IMR-90 (cell line): ENCODE data around the gene NCS1. TPM values are rescaled to one million over a fixed set of nuclear protein-coding genes. Genes with fewer than 3 reads are reported as not detected.
A peak's percentile ranks its signal among the peaks of the same experiment; 100 is the strongest.

ENCODE experiments used
- ATAC-seq: fragments of 200-7000 bp; cut with Tn5 transposase; 2 replicates; pipeline ENCODE4 v1.9.1; 2020; ENCODE audit warnings: low read depth, mild to moderate bottlenecking, moderate library complexity
- BruUV-seq: library from RNA; stranded (reverse); fragments of 400-500 nt; replicated peaks from 2 replicates; lab custom pipeline; 2021; lab: Mats Ljungman, UMichigan
- CTCF ChIA-PET: fragments of 300-600 bp; formaldehyde crosslinking; extraction: SDS; loops from one replicate; lab custom pipeline; 2021; ENCODE audit warnings: antibody characterized with exemption; lab: Yijun Ruan, JAX
- POLR2A ChIA-PET: fragments of 300-600 bp; sonication (Branson Sonifier 250); formaldehyde crosslinking; loops from one replicate; lab custom pipeline; 2022; ENCODE audit warnings: antibody characterized with exemption; ENCODE audit not compliant: unreplicated experiment; lab: Charles Lee
- DNase-seq: peaks from one replicate; pipeline ENCODE4 v3.0.0; 2013
- H2AFZ ChIP-seq: replicated peaks from 2 replicates; pipeline ENCODE3; 2013; ENCODE audit warnings: low read length, mild to moderate bottlenecking; ENCODE audit not compliant: poor library complexity
- H2AK5ac ChIP-seq: 2 replicates; pipeline ENCODE4 v1.6.1; 2013; ENCODE audit warnings: low read depth, low read length, inconsistent platforms
- H2AK9ac ChIP-seq: replicated peaks from 2 replicates; pipeline ENCODE3; 2013; ENCODE audit warnings: mild to moderate bottlenecking, low read depth, low read length, moderate library complexity; ENCODE audit not compliant: poor library complexity
- H2BK120ac ChIP-seq: 2 replicates; pipeline ENCODE4 v1.6.1; 2013; ENCODE audit warnings: low read depth, low read length, inconsistent platforms
- H2BK15ac ChIP-seq: 3 replicates; pipeline ENCODE4 v1.6.1; 2013; ENCODE audit warnings: low read depth, low read length, inconsistent platforms
- H2BK20ac ChIP-seq: 2 replicates; pipeline ENCODE4 v1.6.1; 2013; ENCODE audit warnings: low read depth, mild to moderate bottlenecking, inconsistent platforms, low read length, moderate library complexity
- H2BK5ac ChIP-seq: 2 replicates; pipeline ENCODE4 v1.6.1; 2013; ENCODE audit warnings: mild to moderate bottlenecking, low read depth, low read length, inconsistent platforms; ENCODE audit not compliant: poor library complexity, severe bottlenecking
- H3K14ac ChIP-seq: replicated peaks from 2 replicates; pipeline ENCODE4 v1.6.1; 2013; ENCODE audit warnings: low read depth, low read length, inconsistent platforms
- H3K18ac ChIP-seq: 2 replicates; pipeline ENCODE4 v1.6.1; 2013; ENCODE audit warnings: low read depth, low read length, control low read depth
- H3K23ac ChIP-seq: 2 replicates; pipeline ENCODE4 v1.6.1; 2013; ENCODE audit warnings: low read depth, low read length, inconsistent platforms
- H3K27ac ChIP-seq: 2 replicates; pipeline ENCODE4 v1.5.1; 2013; ENCODE audit warnings: mild to moderate bottlenecking, control low read depth, low read length; ENCODE audit not compliant: insufficient read depth
- H3K27me3 ChIP-seq: 2 replicates; pipeline ENCODE4 v1.6.1; 2013; ENCODE audit warnings: low read length; ENCODE audit not compliant: control insufficient read depth, insufficient read depth
- H3K36me3 ChIP-seq: 2 replicates; pipeline ENCODE4 v1.6.1; 2013; ENCODE audit warnings: low read length, mixed read lengths; ENCODE audit not compliant: control insufficient read depth, insufficient read depth
- H3K4ac ChIP-seq: 2 replicates; pipeline ENCODE4 v1.6.1; 2013; ENCODE audit warnings: low read depth, low read length, inconsistent platforms
- H3K4me1 ChIP-seq: 2 replicates; pipeline ENCODE4 v1.6.1; 2013; ENCODE audit warnings: low read length, mixed read lengths; ENCODE audit not compliant: control insufficient read depth, insufficient read depth
- H3K4me2 ChIP-seq: 2 replicates; pipeline ENCODE4 v1.6.1; 2013; ENCODE audit warnings: low read depth, mild to moderate bottlenecking, control low read depth, low read length, moderate library complexity
- H3K4me3 ChIP-seq: 2 replicates; pipeline ENCODE4 v1.5.1; 2013; ENCODE audit warnings: low read depth, mild to moderate bottlenecking, control low read depth, low read length, moderate library complexity; ENCODE audit not compliant: insufficient read depth
- H3K56ac ChIP-seq: 2 replicates; pipeline ENCODE4 v1.6.1; 2013; ENCODE audit warnings: low read length, inconsistent platforms; ENCODE audit not compliant: insufficient read depth; ENCODE audit errors: extremely low read depth
- H3K79me1 ChIP-seq, 2 experiments: 2 replicates each; pipeline ENCODE4 v1.6.1; 2013; ENCODE audit warnings: low read length in 2 of 2, inconsistent platforms in 1 of 2, low read depth in 1 of 2
- H3K9ac ChIP-seq: 2 replicates; pipeline ENCODE4 v1.6.1; 2013; ENCODE audit warnings: low read depth, low read length, control low read depth
- H3K9me1 ChIP-seq: 2 replicates; pipeline ENCODE4 v1.6.1; 2013; ENCODE audit warnings: low read length, inconsistent platforms; ENCODE audit not compliant: insufficient read depth
- H3K9me3 ChIP-seq: 2 replicates; pipeline ENCODE4 v1.6.1; 2013; ENCODE audit warnings: low read length; ENCODE audit not compliant: control insufficient read depth, insufficient read depth
- H4K20me1 ChIP-seq: 2 replicates; pipeline ENCODE4 v1.6.1; 2013; ENCODE audit warnings: low read length, inconsistent platforms; ENCODE audit not compliant: insufficient read depth
- H4K5ac ChIP-seq: 2 replicates; pipeline ENCODE4 v1.6.1; 2013; ENCODE audit warnings: mild to moderate bottlenecking, low read depth, low read length, control low read depth
- H4K8ac ChIP-seq, 2 experiments: 2 replicates each; pipeline ENCODE4 v1.6.1; 2013; ENCODE audit warnings: low read depth in 2 of 2, low read length in 2 of 2, control low read depth in 1 of 2, inconsistent platforms in 1 of 2
- H4K91ac ChIP-seq: 2 replicates; pipeline ENCODE4 v1.6.1; 2013; ENCODE audit warnings: low read depth, low read length, inconsistent platforms; ENCODE audit not compliant: insufficient read depth
- BHLHE40 ChIP-seq: fragments of 150-350 bp; IDR thresholded peaks from 2 replicates; pipeline ENCODE4 v1.6.1; 2016; ENCODE audit warnings: mild to moderate bottlenecking, low read depth, low read length
- ELK1 ChIP-seq: fragments of 150-350 bp; IDR thresholded peaks from 2 replicates; pipeline ENCODE4 v1.6.1; 2016; ENCODE audit warnings: low read depth, mild to moderate bottlenecking, low read length, moderate library complexity, borderline replicate concordance
- FOS ChIP-seq: fragments of 150-350 bp; IDR thresholded peaks from 2 replicates; pipeline ENCODE4 v1.6.1; 2016; ENCODE audit warnings: low read depth, low read length
- MAFK ChIP-seq: IDR thresholded peaks from 2 replicates; pipeline ENCODE4 v1.6.1; 2012; ENCODE audit warnings: low read depth, low read length, improper control_type of control experiment
- MAZ ChIP-seq: IDR thresholded peaks from 2 replicates; pipeline ENCODE4 v1.6.1; 2012; ENCODE audit warnings: low read depth, mild to moderate bottlenecking, low read length, improper control_type of control experiment, moderate library complexity, borderline replicate concordance
- MXI1 ChIP-seq: IDR thresholded peaks from 2 replicates; pipeline ENCODE4 v1.6.1; 2012; ENCODE audit warnings: low read depth, mild to moderate bottlenecking, low read length, moderate library complexity, borderline replicate concordance
- NFE2L2 ChIP-seq: fragments of 150-350 bp; IDR thresholded peaks from 2 replicates; pipeline ENCODE4 v1.6.1; 2016; ENCODE audit warnings: low read depth, mild to moderate bottlenecking, low read length
- POLR2A ChIP-seq: IDR thresholded peaks from 2 replicates; pipeline ENCODE4 v1.6.1; 2012; ENCODE audit warnings: mild to moderate bottlenecking, low read depth, low read length
- RAD21 ChIP-seq: IDR thresholded peaks from 2 replicates; pipeline ENCODE4 v1.6.1; 2012; ENCODE audit warnings: low read length, improper control_type of control experiment
- RCOR1 ChIP-seq: IDR thresholded peaks from 2 replicates; pipeline ENCODE4 v1.6.1; 2012; ENCODE audit warnings: mild to moderate bottlenecking, low read length, improper control_type of control experiment; ENCODE audit not compliant: insufficient replicate concordance
- WGBS, 2 experiments: methylation state at CpG; one replicate each; pipeline versions ENCODE4 v1.1.5 to v1.1.7; 2013; ENCODE audit warnings: missing lambda C conversion rate in 2 of 2; ENCODE audit not compliant: insufficient read length in 1 of 2; ENCODE audit errors: extremely low coverage in 2 of 2; 5-methylcytosine and 5-hydroxymethylcytosine counted together
- dilution Hi-C: fragments of 300-500 bp; cut with HindIII; formaldehyde crosslinking; loops from one replicate; pipeline ENCODE4 v1.14.3; 2018; ENCODE audit warnings: low sequenced_read_pairs; ENCODE audit not compliant: unreplicated experiment
- in situ Hi-C: fragments of 300-500 bp; cut with MboI; formaldehyde crosslinking; loops from 3 replicates; pipeline ENCODE4 v1.14.3; 2019; ENCODE audit warnings: low sequenced_read_pairs, inconsistent platforms, mixed read lengths
- intact Hi-C: fragments of 100-400 bp; cut with micrococcal nuclease; formaldehyde crosslinking; loops from 2 replicates; pipeline ENCODE4 v1.10.0; 2022
- polyA plus RNA-seq, 3 experiments: library from polyadenylated mRNA; depleted of rRNA; stranded (reverse); fragments of >200 nt; gene quantifications; 2 replicates each; pipeline ENCODE4 v1.2.3, GENCODE V29; 2012; ENCODE audit warnings: low replicate concordance in 1 of 3
- total RNA-seq: library from RNA; depleted of rRNA; stranded (reverse); fragments of >200 nt; gene quantifications from 2 replicates; pipeline ENCODE4 v1.2.3, GENCODE V29; 2012

NCS1 gene
- total and polyA plus RNA-seq, 2 of the 4 experiments (the other 2 are of a cell fraction): 41.0 to 60.5 TPM

GRCh38 chr9:130175355-130175754, 3.2 kb downstream of the NCS1 start:
- TF ChIP-seq NFE2L2 (no peak), BHLHE40 (no peak), MAFK (no peak), RAD21 (no peak), FOS (no peak), MAZ (no peak), RCOR1 (no peak), ELK1 (no peak), POLR2A (no peak), MXI1 (no peak)
- H3K36me3 ChIP-seq: peaks cover 8% of the 10 kb centered on the region
- no peak overlapping the region for H3K4me3 ChIP-seq
- H2AK5ac ChIP-seq: 0 out of 2 replicates have a peak overlapping the region, but pooled peaks have one; percentile 24
- dilution Hi-C loops (no loop called here), intact Hi-C loops (no loop called here), in situ Hi-C loops (no loop called here)
- H4K20me1 ChIP-seq: peaks cover 62% of the 10 kb centered on the region
- no peak overlapping the region for H3K56ac ChIP-seq
- 56% methylated on average over 4 of the region's 9 CpGs; no CpG with 5 or more reads in 1 of the 2 experiments for WGBS, 2 experiments
- H3K9me1 ChIP-seq: peaks cover 24% of the 10 kb centered on the region
- POLR2A ChIA-PET: no interaction called here
- ATAC-seq (no peak), DNase-seq (no peak)
- no peak overlapping the region for H4K91ac ChIP-seq
- peak overlapping the region; percentile 3 for H2AFZ ChIP-seq
- no peak overlapping the region for H3K14ac ChIP-seq
- no peak overlapping the region for H2BK20ac ChIP-seq
- H3K4ac ChIP-seq: no peak overlapping the region
- H2BK15ac ChIP-seq: no peak overlapping the region
- no peaks in the 10 kb centered on the region for H3K27me3 ChIP-seq
- peaks cover 24 to 63% of the 10 kb centered on the region in 2 experiments for H3K79me1 ChIP-seq
- H4K5ac ChIP-seq: no peak overlapping the region
- H3K9me3 ChIP-seq: no peaks in the 10 kb centered on the region
- H3K23ac ChIP-seq: no peak overlapping the region
- CTCF ChIA-PET: no interaction called here
- no peak overlapping the region for H3K18ac ChIP-seq
- H3K9ac ChIP-seq: no peak overlapping the region
- H3K27ac ChIP-seq: no peak overlapping the region
- no peak overlapping the region for H2BK120ac ChIP-seq
- H2AK9ac ChIP-seq: no peak overlapping the region
- no TSS peak for BruUV-seq
- H3K4me1 ChIP-seq: peaks cover 13% of the 10 kb centered on the region
- no peak overlapping the region for H3K4me2 ChIP-seq
- H2BK5ac ChIP-seq: no peak overlapping the region
- H4K8ac ChIP-seq: no peak overlapping the region
